SH-SY5Y (cell line): ENCODE measurements around the gene MRPL21.
A peak's percentile ranks its signal among the peaks of the same experiment; 100 is the strongest.

Experiments
- GATA2 ChIP-seq: IDR thresholded peaks from 2 replicates; pipeline ENCODE4 v1.6.1; 2011; ENCODE audit warnings: mild to moderate bottlenecking, low read depth, low read length
- GATA3 ChIP-seq: IDR thresholded peaks from 2 replicates; pipeline ENCODE4 v1.6.1; 2011; ENCODE audit warnings: low read depth, mild to moderate bottlenecking, low read length, moderate library complexity

Gene MRPL21

DNA sequence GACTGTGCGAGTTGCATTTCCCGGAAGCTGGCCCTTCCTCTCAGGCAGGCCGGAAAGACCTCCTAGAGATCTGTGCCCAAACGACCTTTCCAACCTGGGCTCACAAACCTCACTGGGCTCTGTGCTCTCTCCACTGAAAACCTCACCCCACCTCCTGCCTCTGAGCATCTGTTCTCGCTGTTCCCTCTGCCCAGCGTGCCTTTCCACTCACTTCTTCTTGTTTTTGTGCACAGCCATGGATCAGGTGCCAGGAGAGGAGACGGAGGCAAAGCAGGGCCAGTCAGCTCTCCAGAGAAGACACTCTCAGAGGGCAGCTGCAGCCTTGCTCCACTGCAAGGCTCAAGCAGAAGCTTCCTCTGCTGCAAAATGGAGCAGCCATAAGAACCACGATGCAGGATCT lies 51.0 kb downstream of the MRPL21 start:
- no peak for TF ChIP-seq GATA2

- TF ChIP-seq GATA3 (no peak), GATA2 (no peak)
Measured at GRCh38 chr11:68848429-68848828, 55.2 kb downstream of the MRPL21 start.

DNA sequence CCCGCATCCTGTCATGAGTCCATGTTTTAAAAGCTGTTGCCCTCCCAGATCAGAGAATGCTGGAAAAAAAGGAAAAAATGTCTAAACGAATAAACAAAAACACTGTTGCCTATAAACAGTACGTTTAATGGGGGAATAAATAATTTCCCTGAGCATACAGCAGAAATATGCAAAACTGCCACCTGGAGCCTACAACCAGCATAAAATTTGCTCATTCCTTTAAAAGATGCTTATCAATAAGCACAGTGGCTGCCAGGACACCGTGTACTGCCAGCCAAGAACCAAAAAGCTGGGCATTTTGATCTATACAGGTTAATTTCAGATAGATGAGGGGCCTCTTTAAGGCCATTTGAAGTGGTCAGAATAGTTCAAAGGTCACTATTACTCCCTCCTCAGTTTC lies 56.2 kb downstream of the MRPL21 start:
- TF ChIP-seq GATA2 (peak; percentile 56), GATA3 (no peak)

DNA sequence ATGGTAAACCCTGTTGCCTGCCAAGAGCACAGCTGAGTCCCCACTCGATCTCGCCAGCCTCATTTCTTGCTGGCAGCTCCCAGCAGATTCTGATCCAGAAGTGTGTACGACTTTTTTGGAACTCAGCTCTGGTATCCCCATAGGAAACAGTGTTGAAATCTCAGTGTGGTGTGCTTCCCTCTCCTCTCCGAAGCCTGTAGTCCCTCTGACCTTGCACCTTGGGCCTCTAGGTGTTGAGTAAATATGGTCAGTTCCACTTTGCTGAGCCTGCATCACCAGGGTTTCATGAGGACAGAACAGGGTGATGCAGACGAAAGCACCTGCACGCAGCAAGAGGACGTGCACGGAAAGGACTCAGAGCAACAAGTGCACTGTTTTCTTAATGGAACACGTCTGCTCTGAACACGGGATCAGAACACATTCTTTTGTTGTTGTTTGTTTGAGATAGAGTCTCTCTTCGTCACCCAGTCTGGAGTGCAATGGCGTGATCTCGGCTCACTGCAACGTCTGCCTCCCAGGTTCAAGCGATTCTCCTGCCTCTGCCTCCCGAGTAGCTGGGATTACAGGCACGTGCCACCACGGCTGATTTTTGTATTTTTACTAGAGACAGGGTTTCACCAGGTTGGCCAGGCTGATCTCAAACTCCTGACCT lies 58.2 kb downstream of the MRPL21 start:
- TF ChIP-seq GATA2: no peak
- TF ChIP-seq GATA3: no peak

GRCh38 chr11:68844801-68845200 lies 58.8 kb downstream of the MRPL21 start:
- no peak for TF ChIP-seq GATA2
- no peak for TF ChIP-seq GATA3

DNA sequence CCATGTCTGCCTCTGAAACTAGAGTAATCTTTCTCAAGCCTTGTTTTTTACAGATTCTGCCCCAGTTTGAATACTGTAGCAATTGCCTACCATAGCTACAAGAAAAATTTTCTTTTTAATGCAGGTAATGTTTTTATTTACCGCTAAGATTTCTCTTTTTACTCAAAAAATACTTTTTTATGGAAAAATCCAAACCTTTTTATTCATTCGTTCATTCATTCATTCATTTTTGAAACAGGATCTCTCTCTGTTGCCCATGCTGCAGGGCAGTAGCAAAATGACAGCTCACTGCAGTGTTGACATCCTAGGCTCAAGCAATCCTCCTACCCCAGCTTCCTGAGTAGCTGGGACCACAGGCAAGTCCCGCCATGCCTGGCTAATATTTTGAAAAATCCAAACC lies 59.3 kb downstream of the MRPL21 start:
- TF ChIP-seq GATA2 (no peak), GATA3 (no peak)

DNA sequence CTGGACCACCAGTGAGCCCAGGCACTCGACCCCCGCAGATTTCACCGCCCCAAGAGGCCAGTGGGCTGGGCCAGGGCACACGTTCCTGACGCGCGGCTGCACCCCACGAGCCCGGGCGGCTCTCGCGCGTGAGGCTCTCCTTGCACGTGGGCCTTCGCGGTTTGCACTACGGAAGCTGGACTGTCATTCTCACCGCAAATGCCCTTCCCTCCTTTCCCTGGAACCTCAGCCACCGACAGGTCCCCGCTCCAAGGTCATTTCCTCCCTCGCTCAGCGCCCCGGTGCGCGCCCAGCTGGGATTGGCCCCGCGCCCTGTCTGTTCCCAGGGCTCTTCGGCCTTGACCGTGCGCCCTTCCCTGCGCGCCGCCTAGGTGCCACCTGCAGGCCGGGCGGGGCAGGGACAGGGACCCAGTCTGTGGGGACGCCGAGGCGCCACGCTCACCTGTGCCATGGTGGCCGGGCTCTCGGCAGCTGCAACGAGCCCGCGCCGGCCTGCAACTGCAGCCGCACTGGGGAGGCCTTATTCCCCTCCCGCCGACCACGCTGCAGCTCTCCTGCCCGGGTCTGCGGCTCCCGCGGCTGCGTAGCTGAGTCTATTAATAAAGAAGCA lies 59.8 kb downstream of the MRPL21 start:
- TF ChIP-seq GATA3: no peak
- TF ChIP-seq GATA2: no peak

GRCh38 chr11:68843052-68843561 lies 60.5 kb downstream of the MRPL21 start:
- no peak for TF ChIP-seq GATA2
- no peak for TF ChIP-seq GATA3

DNA sequence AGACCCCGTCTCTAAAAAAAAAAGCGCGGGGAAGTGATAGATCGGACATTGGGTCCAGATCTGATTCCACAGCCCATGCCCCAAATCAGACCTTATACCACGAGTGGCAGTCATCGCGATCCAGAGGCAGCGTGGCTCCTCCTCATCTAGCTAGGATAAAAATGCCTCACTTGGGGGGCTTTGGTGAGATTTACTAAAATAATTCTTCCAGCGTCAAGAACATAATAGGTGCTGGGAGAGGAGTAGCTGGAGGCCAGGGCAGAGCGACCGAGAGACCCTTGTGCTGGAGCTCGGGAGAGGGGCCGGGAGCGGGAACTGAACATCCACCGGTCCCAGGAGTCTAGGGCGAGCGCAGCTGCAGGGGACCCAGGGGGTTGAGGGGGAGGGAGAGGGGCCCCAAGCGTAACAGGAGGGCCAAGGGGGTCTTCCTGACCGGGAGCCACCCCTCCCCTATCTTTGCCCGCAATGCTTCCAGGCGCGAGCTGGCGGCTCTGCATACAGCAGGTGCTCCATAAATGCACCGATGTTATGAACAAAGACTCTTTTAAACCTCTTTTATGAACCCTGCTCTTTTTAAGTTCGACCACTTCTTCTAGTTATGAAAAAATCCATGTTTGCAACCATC lies 61.1 kb downstream of the MRPL21 start:
- TF ChIP-seq GATA2 (no peak), GATA3 (no peak)

- TF ChIP-seq GATA2 (no peak), GATA3 (no peak)
Measured at GRCh38 chr11:68841718-68842426, 61.8 kb downstream of the MRPL21 start, which contains the start of gene CPT1A. Gene CPT1A, minus strand, starts transcription at chr11:68841916. Its CDS starts 26,442 bp downstream, at chr11:68815474.
